ENCODE results near the gene CRTAC1. TPM values are rescaled to one million over a fixed set of nuclear protein-coding genes. Genes with fewer than 3 reads are reported as not detected.

CRTAC1 gene
- total RNA-seq, 1 experiment from 2014 or later: not detected

DNA sequence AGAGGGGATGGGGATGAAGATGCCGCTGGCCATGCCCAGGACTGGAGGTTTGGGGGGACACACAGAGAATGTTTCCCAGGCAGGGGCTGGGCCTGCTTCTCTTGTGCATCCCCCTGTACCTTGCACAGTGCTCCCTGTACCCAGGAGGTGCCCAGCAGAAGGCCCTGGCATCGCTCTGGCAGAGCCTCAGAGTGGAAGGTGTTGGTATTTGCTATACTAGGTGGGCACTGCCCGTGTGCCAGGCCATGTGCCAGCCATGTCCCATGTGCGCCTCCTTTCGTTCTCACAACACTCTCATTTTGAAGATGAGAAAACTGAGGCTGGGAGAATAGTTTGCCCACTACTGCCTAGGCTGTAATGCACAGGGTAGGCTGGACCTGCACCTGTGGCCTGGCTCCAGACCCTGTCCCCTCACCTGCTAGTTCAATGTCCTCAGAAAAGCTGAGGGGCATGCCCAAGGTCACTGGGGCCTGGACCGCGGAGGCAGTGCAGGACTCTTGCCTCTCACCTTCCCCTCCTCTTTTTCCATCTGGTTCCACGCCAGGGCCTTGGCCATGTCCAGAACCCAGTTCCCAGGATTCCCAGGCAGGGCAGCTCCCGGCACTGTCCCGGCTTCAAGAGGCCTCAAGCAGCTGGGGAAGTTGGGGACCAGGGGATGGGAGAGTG, 116.1 kb downstream of the CRTAC1 start:
- H3K27me3 ChIP-seq (replicated peaks; ENCODE audit: insufficient read depth, low read depth, low read length, poor library complexity): peaks cover 74% of the 10 kb centered on the region
- H3K4me1 ChIP-seq (ENCODE audit: insufficient read depth, low read length, poor library complexity, severe bottlenecking): no peaks in the 10 kb centered on the region
- H3K9me3 ChIP-seq (ENCODE audit: low read depth, low read length, poor library complexity, severe bottlenecking): no peaks in the 10 kb centered on the region
- H3K36me3 ChIP-seq (ENCODE audit: insufficient read depth, low read length, poor library complexity, severe bottlenecking): no peaks in the 10 kb centered on the region
- no TSS peak for BruUV-seq (replicated peaks)
- H3K4me3 ChIP-seq (ENCODE audit: low read depth, low read length, poor library complexity, severe bottlenecking): no peak overlapping the region
- intact Hi-C loops (cut with micrococcal nuclease; ENCODE audit: unreplicated experiment): loop anchor here (1.0 to 5.0 kb wide), 3 partner anchors 113 to 394 kb away; no protein-coding TSS in a partner anchor
- no peak overlapping the region for H3K27ac ChIP-seq (ENCODE audit: low read depth, low read length, poor library complexity, severe bottlenecking)
- POLR2A ChIA-PET (ENCODE audit: low non-redundant PET): no interaction called here
- CTCF ChIA-PET: interaction anchor here (0.6 to 2.6 kb wide), 7 partner anchors 10 to 1332 kb away, joined by 3 to 32 read pairs (median 4); no protein-coding TSS in a partner anchor
- no peak for TF ChIP-seq EZH2 (IDR thresholded peaks at IDR 0.05; ENCODE audit: borderline replicate concordance, low read depth, low read length, poor library complexity, severe bottlenecking)
- TF ChIP-seq, protein P1, sequence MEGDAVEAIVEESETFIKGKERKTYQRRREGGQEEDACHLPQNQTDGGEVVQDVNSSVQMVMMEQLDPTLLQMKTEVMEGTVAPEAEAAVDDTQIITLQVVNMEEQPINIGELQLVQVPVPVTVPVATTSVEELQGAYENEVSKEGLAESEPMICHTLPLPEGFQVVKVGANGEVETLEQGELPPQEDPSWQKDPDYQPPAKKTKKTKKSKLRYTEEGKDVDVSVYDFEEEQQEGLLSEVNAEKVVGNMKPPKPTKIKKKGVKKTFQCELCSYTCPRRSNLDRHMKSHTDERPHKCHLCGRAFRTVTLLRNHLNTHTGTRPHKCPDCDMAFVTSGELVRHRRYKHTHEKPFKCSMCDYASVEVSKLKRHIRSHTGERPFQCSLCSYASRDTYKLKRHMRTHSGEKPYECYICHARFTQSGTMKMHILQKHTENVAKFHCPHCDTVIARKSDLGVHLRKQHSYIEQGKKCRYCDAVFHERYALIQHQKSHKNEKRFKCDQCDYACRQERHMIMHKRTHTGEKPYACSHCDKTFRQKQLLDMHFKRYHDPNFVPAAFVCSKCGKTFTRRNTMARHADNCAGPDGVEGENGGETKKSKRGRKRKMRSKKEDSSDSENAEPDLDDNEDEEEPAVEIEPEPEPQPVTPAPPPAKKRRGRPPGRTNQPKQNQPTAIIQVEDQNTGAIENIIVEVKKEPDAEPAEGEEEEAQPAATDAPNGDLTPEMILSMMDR (conservative IDR thresholded peaks at IDR 0.05; ENCODE audit: low read depth, low read length): no peak
- no peak for DNase-seq (ENCODE audit: low spot score)

GRCh38 chr10:97913614-97914013, 116.8 kb downstream of the CRTAC1 start:
- Histone ChIP-seq H3K27ac (ENCODE audit: low read depth, low read length, poor library complexity, severe bottlenecking) (no peak overlapping the region), H3K27me3 (replicated peaks; ENCODE audit: insufficient read depth, low read depth, low read length, poor library complexity) (peaks cover 81% of the 10 kb centered on the region), H3K36me3 (ENCODE audit: insufficient read depth, low read length, poor library complexity, severe bottlenecking) (no peaks in the 10 kb centered on the region), H3K4me1 (ENCODE audit: insufficient read depth, low read length, poor library complexity, severe bottlenecking) (no peaks in the 10 kb centered on the region), H3K4me3 (ENCODE audit: low read depth, low read length, poor library complexity, severe bottlenecking) (no peak overlapping the region), H3K9me3 (ENCODE audit: low read depth, low read length, poor library complexity, severe bottlenecking) (no peaks in the 10 kb centered on the region)
- no peak for DNase-seq (ENCODE audit: low spot score)
- BruUV-seq (replicated peaks): no TSS peak
- TF ChIP-seq EZH2 (IDR thresholded peaks at IDR 0.05; ENCODE audit: borderline replicate concordance, low read depth, low read length, poor library complexity, severe bottlenecking): no peak
- TF ChIP-seq, protein P1 (conservative IDR thresholded peaks at IDR 0.05; ENCODE audit: low read depth, low read length): no peak
- CTCF ChIA-PET: no interaction called here
- POLR2A ChIA-PET (ENCODE audit: low non-redundant PET): no interaction called here
- intact Hi-C loops (cut with micrococcal nuclease; ENCODE audit: unreplicated experiment): loop anchor here (1.0 to 5.0 kb wide), 3 partner anchors 114 to 395 kb away; no protein-coding TSS in a partner anchor

- no TSS peak for BruUV-seq (replicated peaks)
- H3K27me3 ChIP-seq (replicated peaks; ENCODE audit: insufficient read depth, low read depth, low read length, poor library complexity): peaks cover 79% of the 10 kb centered on the region
- no peaks in the 10 kb centered on the region for H3K36me3 ChIP-seq (ENCODE audit: insufficient read depth, low read length, poor library complexity, severe bottlenecking)
- DNase-seq (ENCODE audit: low spot score): no peak
- H3K27ac ChIP-seq (ENCODE audit: low read depth, low read length, poor library complexity, severe bottlenecking): no peak overlapping the region
- no peaks in the 10 kb centered on the region for H3K9me3 ChIP-seq (ENCODE audit: low read depth, low read length, poor library complexity, severe bottlenecking)
- POLR2A ChIA-PET (ENCODE audit: low non-redundant PET): no interaction called here
- CTCF ChIA-PET: no interaction called here
- H3K4me3 ChIP-seq (ENCODE audit: low read depth, low read length, poor library complexity, severe bottlenecking): no peak overlapping the region
- H3K4me1 ChIP-seq (ENCODE audit: insufficient read depth, low read length, poor library complexity, severe bottlenecking): no peaks in the 10 kb centered on the region
- intact Hi-C loops (cut with micrococcal nuclease; ENCODE audit: unreplicated experiment): loop anchor here (5.0 kb wide), 1 partner anchor 114 kb away; no protein-coding TSS in a partner anchor
- TF ChIP-seq, protein P1 (conservative IDR thresholded peaks at IDR 0.05; ENCODE audit: low read depth, low read length): no peak
- no peak for TF ChIP-seq EZH2 (IDR thresholded peaks at IDR 0.05; ENCODE audit: borderline replicate concordance, low read depth, low read length, poor library complexity, severe bottlenecking)
Measured at GRCh38 chr10:97913193-97913592, 117.2 kb downstream of the CRTAC1 start.
